DOHH2 (cell line): ENCODE data around the gene MYBPC3.

Experiments used
- EZH2phosphoT487 ChIP-seq: fragments of 200-600 bp; sonication (generic); IDR thresholded peaks from 2 replicates; pipeline ENCODE4 v1.6.1; 2017; ENCODE audit warnings: borderline replicate concordance, mild to moderate bottlenecking, antibody characterized with exemption, low read length, moderate library complexity, mixed read lengths
- TF ChIP-seq, protein P1 (sequence below): fragments of 200-600 bp; sonication (generic); IDR thresholded peaks from one replicate; pipeline ENCODE4 v1.5.1; 2014; ENCODE audit warnings: antibody characterized with exemption, mild to moderate bottlenecking, low read depth, low read length; ENCODE audit not compliant: poor library complexity, severe bottlenecking

DNA sequence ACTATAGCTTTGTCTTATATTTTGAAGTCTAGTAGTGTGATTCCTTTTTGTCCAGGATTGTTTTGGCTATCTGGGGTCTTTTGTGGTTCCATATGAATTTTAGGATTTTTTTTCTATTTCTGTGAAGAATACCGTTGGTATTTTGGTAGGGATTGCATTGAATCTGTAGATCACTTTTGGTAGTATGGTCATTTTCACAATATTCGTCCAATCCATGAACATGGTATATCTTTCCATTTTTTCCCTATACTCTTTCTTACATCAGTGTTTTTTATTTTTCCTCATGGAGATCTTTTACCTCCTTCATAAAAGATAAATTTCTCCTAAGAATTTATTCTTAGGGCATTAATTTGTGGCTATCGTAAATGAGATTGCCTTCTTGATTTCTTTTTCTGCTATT lies 53.4 kb downstream of the MYBPC3 start:
- TF ChIP-seq, protein P1, sequence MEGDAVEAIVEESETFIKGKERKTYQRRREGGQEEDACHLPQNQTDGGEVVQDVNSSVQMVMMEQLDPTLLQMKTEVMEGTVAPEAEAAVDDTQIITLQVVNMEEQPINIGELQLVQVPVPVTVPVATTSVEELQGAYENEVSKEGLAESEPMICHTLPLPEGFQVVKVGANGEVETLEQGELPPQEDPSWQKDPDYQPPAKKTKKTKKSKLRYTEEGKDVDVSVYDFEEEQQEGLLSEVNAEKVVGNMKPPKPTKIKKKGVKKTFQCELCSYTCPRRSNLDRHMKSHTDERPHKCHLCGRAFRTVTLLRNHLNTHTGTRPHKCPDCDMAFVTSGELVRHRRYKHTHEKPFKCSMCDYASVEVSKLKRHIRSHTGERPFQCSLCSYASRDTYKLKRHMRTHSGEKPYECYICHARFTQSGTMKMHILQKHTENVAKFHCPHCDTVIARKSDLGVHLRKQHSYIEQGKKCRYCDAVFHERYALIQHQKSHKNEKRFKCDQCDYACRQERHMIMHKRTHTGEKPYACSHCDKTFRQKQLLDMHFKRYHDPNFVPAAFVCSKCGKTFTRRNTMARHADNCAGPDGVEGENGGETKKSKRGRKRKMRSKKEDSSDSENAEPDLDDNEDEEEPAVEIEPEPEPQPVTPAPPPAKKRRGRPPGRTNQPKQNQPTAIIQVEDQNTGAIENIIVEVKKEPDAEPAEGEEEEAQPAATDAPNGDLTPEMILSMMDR, result no peak
- no peak for TF ChIP-seq EZH2phosphoT487
